ENCODE results near the gene KDM4B.

Gene KDM4B

DNA sequence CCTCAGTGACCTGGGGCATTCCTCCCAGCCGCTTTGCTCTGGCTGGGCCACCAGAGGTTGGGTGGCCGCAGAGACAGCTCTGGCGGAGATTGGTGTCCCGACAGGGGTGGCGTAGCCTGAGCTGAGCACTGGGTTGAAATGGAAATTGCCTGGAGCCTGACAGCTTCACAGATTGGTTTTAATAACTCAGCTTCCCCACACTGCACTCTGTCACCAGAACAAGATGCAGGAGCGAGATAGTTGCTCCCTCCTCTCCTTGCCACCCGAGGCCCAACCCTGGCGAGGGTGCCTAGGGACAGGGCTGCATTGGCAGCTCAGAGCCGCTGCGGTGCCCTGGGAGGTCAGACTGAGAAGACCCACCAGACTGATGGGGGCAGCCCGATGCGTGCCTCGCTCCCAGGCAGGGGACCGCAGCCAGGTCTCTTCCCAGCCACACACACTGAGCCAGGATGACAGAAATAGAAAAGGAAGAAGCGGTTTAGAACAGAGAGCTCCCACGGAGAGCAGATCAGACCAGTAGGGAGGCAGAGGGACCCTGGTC lies 84.1 kb downstream of the KDM4B start:
- DNase-seq: no peak

DNA sequence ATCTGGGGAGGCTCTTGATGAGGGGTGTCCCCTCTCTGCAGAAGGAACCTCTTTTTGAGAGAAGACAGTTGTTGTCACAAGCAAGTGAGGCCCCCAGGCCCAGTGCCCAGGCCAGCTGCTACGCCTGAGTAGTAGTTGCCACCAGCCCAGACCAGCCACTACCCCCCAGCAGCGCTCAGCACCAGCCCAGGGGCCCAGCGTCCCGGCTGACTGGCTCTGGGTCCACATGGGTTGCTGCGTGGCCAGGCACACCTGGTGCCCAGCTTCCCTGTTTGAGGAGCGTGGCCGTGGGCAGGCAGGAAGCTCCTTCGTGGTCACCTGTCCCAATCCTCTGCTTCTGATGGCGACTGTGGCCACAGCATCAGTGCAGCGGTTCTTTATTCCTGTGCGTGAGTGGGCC lies 84.7 kb downstream of the KDM4B start:
- DNase-seq: no peak

DNA sequence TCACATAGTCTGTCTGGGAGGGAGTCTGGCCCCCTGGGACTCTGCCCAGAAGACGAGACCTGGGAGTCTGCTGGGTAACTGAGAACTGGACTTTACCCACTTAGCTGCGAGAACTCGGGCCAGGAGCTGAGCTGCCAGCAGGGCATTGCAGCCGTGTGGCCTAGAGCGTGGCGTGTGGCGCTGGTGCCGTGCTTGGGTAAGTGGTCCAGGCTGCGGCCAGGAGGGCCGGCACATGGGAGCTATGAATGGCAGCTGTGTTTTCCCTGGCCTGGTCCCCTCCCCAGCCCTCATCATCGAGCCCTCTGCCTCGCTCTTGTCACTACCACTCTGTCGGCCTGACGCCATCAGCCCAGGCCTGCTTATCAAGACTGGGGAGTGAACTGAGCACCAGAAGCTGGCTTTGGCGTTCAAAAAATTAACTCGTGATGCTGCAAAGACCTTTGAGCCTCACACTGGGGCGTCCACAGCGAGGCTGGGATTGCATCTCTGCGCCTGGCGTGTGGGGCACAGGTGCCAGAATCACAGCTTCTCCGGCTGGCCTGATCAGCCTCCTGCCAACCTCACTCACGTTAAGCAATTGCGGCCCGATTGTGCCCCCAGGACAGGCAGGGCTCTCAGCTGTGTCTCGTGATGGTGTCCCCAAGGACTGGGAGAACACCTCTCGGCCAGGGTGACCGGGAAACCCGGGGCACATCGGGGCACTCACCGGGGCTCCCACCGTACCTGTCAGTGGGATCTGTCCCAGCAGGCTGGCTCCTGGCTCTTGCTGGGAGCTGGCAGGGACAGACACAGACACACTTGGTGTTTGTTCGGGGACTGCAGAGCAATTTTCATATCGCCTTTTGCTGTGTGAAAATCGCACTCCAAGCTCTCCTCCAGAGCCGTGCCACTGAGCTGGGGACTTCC lies 85.9 kb downstream of the KDM4B start:
- DNase-seq: no peak

DNA sequence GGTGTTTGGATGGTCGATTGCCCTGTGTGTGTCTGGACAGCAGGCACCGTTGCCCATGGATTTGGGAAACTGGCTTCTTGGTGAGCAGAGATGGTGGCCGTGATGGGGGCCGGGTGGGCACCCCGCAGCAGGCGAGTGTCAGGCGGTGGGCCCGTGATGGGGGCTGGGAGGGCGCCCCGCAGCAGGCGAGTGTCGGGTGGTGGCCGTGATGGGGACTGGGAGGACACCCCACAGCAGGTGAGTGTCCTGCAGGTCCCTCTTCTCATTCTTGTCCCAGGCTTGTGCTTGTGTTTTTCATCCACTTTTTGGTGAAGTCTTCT lies 86.5 kb downstream of the KDM4B start:
- DNase-seq: no peak

DNA sequence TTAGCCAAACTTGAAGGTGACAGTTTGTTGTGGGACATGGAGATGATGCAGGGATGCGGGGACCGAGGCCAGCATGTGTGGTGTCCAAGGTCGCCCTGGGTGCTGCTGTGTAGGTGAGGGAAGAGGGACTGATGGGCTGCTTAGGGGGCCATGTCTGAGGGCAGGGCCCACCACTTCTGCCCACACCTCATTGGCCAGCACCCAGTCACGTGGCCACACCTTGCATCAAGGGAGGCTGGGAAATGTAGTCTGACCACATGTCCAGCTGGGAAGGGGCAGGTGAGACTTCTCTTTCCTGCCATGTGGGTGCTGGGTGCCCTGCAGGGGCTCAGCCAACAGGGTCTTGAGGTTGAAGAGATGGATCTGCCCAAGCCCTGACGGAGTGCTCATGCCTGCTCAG lies 88.9 kb downstream of the KDM4B start:
- DNase-seq: no peak

DNA sequence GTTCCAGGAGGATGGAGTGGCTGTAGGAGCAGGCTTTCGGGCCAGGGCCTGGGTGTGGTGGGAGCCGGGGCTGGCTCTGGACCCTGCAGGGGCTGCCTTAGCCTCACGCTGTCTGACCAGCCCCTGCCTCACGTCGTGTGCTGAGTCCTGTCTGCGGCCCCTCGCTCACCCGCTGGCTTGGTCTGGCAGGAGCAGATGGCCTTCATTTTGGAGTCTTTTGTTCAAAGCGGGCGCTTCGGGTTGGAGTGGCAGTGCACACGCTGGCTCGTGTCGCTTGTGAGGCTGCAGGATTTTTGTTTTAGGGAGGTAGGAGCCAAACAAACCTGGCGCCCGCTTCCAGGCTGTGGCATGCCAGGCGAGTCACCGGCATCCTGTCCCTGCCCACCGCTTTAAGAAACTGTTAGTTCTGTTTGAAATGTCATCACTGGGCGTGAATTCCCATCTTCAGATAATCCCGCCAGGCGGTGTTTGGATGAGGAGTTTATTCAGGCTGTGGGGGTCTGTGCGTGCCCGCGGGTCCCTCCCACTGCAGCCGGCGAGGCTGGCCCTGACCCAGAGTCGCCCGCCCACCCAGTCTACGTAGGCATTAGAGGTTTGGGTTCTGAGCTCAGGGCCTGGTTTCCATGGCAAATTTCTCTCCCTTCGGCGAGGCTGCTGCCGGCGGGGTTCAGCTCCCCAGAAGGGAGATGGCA lies 89.8 kb downstream of the KDM4B start:
- DNase-seq: no peak

DNA sequence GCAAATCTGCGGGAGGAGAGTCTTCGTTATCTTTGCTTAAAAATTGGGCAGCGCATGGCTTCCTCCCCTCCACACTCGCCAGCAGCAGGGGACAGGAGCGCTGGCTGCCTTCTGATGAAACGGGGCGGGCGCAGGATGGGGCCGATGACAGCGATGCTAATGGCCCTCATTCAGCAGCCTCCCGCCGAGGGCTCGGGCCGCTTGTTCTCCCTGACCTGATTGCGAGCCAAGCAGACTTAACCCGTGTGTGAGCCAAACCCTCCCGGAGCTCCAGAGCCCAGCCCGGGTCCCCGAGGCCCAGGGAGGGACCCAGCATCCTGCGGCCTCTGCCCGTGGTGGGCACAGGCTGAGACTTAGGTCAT lies 90.3 kb downstream of the KDM4B start:
- DNase-seq: no peak

DNA sequence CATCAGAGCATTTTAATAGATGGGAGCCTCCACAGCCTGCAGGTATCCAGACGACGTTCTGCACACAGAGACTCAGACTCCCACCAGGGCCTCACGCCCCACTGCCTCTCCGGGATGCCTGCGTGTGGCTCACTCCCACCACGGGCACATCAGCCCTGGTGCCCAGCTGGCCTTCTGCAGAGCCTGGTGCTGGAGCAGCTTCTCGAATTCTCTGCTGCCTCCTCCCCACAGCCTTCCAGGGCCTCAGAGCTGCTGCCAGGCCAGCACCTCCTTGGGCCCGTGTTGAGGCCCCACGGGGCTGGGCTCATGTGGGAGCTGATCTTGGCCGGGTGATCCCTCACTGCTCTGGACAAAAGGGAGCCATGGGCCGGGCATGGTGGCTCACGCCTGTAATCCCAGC lies 90.9 kb downstream of the KDM4B start:
- DNase-seq: no peak

DNA sequence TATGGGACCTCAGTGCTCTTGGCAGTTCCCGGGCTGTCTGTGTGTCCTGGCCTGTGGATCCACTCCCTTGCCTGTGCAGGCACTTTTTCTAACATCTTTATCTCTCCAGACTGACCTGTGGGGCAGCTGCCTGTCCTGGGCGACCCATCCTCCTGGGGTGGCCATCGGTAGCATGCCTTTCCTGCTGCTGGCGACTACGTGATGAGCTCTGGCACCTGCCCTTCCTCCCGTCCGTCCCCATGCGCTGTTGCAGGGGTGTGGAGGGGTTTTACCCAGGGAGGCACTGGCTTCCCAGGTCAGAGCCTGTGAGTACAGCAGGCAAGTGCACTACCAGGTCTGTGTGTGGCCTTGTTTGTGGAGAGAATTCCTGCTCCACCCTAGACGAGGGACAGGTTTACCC lies 93.3 kb downstream of the KDM4B start:
- no peak for DNase-seq

DNA sequence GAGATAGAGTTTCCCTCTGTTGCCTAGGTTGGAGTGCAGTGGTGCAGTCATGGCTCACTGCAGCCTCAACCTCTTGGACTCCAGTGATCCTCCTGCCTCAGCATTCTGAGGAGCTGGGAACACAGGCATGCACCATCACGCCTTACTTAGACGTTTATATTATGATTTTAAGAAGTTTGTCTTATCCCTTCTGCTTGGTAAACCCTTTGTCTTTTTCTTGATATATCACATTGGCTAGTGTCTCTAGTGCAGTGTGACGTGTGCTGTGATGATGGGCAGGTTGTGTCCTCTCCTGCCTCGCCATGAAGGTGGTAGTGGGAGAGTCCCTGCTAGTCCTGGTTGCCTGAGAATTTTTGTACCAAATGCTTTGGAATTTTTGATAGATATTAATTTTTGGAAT lies 93.9 kb downstream of the KDM4B start:
- no peak for DNase-seq

DNA sequence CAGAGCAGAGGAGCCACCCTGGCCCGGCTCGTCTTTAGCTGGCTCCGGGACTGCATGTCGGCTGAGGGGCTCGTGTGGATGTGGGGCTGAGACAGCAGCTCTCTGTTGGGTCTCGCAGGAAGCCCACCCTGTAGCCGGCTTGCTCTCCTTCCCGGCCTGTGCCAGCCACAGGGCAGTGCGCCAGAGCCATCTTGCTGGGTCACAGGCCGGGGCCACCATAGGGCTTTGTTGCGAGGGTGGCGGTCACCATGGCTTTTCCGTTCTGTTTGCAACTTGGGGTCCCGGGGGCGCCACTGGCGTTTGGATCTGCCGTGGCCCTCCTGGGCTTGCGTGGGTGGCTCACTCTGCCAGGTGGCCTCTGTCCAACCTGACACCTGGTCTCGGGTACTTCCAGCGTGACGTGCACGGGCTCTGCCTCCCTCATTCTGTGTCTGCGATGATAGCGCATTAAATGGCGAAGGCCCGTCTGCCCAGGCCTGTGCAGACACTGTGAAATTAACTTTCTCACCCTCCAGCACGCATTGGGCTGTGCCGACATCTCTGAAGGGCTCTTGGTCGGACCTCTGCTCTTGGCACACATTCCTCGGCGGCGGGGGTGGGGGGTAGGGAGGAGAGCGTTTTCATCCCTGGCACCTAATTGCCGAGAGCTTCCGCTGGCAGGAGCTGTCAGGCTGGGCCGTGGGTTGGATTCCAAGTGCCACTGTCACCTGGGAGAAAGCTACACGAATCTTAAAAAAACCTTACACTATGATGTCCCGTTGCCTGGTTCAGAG lies 95.1 kb downstream of the KDM4B start:
- no peak for DNase-seq

DNA sequence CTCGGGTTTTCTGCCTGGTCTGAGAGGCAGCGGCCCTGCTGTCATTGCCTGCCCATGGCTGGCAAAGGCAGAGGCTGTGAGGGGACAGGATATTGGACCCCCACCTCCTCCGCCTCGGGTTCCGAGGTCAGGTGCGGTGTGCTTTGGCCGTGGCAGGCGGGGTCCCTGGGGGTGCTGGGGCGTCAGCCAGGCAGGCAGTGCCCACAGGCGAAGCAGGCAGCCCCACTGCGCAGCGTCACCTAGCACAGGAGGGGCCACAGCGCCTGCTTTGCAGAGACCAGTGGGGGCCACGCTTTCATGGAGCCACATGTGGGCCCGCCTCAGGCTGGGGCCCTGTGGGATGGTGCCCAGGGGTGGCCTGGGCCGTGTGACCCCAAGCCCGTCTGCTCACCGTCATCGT lies 96.0 kb downstream of the KDM4B start:
- no peak for DNase-seq

DNA sequence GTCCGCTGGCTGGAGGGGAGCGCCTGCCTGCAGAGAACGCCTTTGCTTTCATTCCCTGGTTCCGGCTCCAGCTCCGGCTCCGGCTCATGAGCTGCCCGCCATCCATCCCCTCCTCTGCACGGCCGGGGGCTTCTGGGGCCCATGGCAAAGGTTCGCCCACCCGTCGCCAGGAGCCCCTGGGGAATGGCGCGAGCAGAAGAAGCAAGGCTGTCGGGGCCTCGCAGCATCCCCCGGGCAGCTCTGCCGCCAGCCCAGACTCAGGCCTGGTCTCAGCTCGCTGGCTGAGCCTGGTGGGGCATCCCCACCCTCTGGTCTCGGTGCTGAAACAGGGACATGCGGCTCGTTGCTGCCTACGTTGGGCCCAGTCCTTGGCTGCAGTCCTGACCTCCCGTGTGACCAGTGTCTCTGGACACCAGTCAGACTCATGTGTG lies 96.8 kb downstream of the KDM4B start:
- no peak for DNase-seq

DNA sequence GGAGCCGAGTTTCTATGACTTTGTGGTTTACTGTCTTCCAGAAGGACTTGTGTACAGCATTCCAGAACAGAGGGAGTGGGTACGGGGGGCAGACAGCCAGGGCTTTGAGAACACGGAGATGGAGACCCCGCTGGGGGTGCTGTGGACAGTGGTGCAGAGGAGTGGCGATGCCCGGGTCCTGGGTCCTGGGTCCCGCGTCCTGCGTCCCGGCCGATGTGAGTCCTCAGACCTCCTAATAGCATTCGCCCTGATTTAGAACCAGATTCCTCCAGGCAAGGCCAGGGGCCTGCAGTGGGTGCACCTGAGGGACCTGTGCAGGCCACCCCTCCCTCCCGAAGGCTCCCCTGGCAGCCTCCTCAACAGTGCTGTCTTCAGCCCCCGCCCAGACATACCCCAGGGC lies 97.9 kb downstream of the KDM4B start:
- DNase-seq: no peak

DNA sequence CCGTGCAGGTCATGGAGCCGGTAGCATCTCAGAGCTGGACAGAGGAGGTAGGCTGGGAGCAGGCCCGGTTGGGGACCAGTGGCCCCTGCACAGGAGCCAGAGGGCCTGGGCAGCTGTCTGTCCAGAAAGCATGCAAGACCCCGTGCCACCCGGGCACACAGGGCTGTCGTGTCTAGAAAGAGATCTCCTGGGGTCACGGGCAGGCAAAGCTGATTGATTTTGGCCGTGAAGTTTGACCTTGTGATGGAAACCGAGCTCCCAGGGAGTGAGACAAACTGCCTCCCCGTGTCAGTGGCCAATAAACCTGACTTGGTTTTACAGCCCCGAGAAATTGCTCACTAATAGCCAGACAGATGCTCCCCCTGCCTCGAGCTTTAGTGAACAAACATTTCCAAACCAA lies 98.8 kb downstream of the KDM4B start:
- no peak for DNase-seq

DNA sequence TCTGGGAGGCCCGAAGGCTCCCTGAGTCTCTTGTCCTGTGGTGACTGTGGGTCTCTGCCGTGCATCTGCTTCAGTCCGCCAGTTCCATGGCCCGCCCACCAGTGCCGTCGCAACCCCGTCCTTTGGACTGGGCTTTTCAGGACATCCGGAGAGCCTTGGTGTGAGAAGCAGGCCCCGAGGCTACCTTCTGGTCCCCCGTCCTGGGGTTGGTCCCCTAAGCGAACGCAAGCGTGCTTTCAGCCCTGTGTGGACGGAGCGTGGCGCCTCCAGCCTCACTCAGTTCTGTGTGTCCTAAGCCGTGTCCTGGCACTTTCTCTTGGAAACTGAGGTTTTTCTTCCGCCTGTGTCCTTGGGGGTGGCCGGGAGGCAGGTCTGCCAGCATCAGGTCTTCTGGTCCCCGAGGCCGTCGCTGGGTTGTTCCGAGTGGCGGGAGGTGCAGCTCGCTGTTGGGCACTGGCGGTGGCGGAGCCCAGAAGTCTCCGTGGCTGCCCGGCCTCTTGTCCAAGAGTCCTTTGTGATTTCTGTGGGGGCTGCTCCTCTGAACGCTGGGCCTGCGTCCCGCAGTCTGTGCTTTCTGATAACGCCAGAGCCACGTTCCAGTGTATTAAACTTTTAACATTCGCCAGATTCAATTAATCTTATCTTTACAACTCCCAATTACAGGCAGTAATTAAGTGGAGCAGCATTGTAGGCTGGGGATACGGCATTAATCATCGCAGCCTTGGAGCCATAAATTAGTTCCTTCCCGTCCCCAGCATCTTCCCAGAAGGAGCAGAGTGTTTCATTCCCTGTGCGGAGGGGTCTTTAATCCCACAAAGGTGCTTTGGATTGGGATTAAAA lies 99.5 kb downstream of the KDM4B start:
- no peak for DNase-seq

DNA sequence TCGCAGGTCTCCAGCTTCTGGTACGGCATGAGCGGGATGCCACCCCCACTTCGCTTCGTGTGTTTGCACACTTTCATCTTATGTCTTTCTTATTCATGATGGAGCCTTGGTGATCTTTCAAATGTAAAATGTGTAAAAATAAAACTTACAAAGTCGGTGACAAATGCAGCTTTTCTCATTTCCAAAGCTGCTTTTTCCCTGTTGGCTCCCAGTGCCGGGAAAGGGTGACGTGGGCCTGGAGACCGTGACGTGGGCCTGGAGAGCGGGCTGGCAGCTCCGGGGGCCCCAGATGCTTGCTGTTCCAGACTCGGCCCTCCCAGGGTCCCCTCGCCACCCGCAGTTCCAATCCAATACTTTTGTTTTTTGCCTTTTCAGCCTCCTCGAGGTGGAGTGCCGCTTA lies 101.4 kb downstream of the KDM4B start:
- DNase-seq: no peak

DNA sequence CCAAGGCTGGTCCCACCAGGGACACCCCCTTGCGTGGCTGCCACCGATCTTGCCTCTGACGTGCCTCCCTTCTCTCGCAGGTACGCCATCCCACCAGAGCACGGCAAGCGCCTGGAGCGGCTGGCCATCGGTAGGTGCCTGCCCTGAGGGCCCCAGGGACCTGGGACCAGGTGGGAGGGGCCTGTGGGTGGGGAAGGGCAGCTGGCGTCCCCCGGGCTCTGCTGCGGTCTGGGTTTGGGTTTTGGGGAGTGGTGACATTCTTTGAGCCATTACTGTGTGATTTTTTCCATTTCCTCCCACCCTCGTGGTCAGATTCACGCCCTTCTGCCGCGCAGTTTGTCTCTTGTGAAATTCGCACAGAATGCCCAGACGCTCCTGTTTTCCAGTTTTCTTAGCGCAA lies 102.0 kb downstream of the KDM4B start:
- DNase-seq: no peak

DNA sequence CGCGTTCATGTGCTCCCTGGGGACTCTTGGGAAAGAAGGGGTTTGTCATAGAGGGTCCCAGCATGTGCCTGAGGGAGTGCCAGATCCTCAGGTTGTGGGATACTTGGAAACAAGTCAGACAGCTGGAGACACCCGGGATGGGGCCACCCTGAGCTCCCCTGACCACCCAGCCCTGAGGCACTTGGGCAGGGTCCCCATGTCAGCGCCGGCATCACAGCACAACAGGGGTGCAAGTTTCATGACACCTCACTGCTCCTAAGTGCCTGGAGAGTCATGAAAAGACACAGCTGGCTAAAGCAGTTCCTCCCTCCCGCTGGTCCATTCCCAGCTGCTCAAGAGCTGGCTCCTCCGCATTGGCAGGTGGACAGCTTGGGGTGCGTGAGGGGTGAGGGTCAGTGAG lies 102.7 kb downstream of the KDM4B start:
- DNase-seq: no peak

DNA sequence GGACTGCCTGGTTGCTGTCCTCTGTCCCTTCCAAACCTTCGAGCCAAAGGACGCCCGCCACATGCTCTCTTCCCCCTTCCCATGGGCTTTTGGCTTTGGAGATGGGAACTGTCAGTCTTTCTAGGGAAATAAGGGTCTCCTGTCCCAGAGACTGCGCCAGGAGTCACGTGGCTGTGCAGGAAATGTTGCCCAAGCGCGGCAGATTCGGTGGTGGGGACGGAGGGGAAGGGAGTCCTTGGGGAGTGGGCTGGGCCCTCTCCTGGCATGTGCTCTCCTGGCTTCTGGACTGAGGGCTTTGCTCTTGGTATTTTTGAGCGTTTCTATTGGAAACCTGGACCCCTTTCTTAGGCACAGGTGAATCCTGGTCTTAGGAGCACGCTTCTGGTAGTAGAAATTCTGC lies 103.2 kb downstream of the KDM4B start:
- DNase-seq: no peak

DNA sequence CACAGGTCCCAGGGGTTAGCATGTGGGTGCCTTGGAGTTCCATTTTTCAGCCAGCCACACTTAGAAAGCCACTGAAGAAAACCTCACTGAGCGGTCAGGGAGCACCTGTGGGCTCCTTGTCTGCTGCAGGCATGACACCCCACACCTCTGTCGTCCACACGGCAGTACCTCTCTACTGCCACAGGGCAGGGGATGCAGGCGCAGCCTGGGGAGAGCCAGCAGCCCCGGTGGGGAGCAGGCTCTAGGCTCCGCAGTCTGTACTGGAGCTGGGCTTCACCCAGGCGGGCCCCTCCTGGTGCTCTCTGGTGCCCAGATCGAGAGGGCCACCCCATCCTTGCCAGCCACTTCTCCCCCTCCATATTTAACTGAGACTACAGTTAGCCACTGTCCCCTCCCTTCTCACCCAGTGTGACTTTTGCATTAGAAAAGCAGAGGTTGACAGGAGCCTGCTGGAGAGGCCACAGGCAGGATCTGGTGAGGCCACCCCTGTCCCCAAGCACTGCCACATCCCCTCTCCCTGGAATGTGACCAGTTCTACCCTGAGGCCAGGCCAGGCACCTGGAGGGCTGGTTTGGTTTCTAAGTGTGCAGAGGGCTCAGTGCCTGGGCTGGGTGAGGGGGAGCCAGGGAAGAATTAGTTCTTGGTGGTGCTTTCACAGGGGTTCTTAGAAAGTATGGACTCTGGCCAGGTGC lies 104.4 kb downstream of the KDM4B start:
- DNase-seq: no peak

DNA sequence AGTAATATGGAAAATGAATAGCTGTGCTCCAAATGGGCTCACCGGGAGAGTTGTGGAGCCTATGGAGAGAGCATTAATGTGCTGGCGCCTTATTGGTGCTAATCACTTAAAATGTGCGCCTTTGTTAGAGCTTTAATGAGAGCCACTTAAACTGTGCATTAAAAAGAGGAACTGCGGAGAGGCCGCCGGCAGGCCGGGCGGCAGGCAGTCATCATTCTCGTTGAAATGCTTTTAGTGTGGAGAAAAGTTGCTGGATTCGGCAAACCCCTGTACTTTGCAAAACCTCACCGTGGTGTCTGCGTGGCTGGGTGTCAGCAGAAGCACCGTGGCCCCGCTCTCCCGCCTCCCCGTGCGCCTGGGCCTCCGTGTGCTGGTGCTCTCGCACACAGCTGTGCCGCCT lies 105.5 kb downstream of the KDM4B start:
- DNase-seq: no peak
